ENCODE data around the gene KCNQ5.
"Not testable (repeated sequence)": the region's sequence is repeated elsewhere in the genome, so short reads cannot be mapped to it uniquely, and the experiment has no call there.

The KCNQ5 gene

DNA sequence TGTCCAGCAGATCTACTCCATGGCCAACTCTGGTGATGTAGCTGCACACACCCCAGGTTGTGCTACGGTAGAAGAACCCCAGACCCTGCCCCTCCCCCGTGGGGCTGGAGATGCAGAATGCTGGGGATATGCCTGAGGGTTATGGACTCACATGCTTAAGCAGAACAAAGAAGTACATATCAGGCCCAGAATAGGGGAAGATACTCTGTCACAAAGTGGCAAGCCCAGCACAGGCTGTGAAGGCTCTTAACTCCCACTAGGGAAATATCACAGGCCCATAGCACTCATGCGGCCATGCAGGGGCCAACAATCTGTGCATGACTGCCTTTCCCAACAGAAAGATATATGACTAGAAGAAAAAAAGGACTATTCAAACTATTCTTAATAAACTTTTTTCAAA is 234.9 kb downstream of the KCNQ5 start:
- no peak for DNase-seq

DNA sequence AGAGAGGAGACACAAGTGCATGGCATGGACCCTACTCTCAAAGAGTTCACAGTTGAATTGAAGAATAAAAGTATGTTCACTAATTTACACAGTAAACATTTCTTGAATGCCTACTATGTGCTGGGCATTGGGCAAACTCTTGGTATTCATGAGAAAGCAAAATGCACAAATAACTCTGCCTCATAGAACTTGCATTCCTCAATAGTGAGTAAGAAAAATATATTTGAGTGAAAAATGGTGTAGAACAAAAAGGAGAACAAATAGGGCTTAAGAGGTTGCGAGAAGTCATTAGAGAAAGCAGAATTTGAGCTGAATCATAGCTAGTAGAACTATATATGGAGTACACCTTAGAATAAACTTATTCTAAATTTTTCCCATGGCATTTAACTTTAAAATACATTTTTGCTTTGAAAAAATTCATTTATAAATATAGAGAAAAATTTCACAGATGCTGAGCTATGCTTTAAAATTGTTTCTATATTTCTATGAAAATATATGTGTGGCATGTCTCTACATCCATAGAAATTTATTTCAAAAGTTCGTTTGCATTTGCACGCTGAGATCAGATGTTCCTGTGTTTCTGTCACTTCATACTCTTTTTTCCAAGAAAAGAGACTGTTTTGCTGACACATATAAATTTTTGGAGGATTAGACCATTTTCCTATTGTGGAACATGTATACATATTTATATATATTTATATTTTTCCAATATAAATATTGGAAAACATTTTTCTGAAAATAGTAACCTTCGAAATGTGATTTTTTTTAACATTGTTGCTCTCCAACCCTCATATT is 236.1 kb downstream of the KCNQ5 start:
- DNase-seq, result no peak

DNA sequence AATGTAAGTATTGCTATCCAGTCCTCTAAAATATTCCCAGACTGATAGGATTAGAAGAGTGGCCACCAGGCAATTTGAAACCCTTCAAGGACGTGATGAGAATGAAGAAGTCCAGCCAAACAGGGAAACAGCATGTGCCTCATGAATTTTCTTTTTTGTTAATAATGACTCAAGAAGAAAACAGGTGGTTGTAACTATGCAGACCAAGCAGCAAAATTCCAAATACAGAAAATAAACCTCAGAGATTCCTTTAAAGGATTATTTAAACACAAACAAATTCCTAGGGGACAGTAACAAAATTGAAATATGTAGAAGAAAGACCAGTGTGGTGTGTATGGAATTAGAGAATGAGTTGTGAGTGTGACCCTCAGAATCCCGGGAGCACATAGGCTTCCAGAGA is 239.2 kb downstream of the KCNQ5 start:
- DNase-seq, result no peak

DNA sequence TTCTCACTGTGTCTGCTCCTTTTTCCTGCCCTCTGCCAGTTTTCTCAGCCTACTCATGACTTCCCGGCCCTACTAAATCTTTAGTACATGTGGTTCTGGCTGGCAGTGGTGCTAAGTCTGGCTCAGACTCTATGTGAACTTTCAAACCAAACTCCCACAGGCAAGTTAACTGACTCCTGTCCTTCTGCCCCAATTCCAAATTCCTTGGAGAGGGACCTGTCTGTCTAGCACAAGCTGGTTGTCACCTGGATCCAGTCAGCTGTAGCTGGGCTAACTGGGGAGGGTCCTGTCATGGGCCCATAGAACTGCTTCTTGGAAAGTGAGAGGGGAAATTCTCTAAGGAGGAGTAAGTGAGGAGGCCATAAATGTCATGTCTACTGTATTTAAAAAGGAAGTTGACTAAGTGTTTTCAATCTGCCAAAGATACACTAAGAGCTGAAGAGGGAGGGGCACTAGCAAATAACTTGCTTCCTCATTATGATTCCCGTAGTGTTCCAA is 240.1 kb downstream of the KCNQ5 start:
- no peak for DNase-seq

DNA sequence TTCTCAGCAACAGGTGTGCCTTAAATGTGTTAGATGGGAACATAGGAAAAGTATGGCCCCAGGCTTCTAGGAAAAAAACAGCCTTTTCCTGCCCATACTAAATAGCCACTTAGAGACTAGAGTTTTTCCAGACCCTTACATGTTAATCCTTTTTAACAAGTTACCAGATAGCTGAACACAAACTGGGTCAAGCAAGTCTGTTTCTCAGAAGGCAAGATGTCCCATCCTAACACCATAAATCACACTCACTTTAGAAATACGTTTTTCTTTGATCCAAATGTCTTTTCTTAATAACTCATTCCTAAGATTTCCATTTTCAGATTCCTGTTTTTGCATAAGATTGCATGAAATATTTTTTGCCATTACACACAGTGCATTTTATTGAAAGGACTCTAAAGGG is 241.3 kb downstream of the KCNQ5 start:
- DNase-seq, result no peak

DNA sequence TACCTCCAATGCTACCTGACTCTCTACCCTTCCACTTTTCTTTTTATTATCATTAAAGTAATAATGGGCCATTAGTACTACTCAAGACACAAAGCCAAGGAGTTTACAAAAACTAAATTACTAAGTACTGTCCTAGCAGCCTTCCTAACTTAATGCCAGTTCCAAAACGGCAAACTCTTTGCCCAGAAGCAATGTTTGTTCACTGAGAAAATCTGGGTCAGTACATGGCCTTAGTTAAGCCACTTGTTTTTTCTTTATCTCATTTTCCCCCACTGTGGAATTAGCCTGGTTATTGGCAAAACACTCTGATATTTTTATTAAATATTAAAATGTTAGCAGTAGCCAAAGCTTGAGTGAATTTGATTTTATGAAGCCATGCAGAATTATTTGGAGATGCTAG is 242.4 kb downstream of the KCNQ5 start:
- no peak for DNase-seq

DNA sequence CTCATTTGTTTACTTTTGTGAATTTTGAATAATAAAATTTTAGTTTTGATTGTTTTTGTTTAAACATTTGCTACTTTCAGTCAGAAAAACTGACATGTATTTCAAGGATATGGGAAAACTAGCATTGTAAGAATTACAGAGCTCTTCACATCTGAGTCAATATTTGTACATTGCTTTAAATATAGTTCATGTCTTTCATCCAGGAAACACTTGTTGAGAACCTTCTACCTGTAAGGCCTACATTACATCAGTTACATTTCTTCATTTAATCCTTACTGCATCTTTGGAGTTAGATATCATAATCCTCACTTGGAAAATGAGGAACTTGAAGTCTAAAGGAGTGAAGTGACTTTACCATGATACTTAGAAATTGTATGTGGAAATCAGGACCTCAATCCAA is 242.9 kb downstream of the KCNQ5 start:
- no peak for DNase-seq

DNA sequence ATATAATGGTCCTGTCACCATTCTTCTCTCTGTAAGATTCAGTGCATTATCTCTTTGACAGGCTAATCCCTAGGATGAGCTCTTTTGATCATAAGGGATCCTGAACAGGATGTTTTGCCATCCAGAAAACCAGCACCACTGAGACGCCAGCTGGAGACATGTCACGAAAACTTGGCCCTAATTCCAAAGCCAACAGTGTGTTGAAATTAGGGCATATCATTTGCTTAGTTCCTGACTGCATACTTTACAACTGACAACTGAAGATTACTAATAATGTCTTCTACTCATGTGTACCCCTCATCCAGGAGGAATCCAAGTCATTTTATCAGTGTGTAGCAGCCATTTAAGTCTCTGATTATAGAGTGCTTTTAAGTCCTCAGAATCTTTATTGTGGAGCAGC is 243.6 kb downstream of the KCNQ5 start:
- no peak for DNase-seq

DNA sequence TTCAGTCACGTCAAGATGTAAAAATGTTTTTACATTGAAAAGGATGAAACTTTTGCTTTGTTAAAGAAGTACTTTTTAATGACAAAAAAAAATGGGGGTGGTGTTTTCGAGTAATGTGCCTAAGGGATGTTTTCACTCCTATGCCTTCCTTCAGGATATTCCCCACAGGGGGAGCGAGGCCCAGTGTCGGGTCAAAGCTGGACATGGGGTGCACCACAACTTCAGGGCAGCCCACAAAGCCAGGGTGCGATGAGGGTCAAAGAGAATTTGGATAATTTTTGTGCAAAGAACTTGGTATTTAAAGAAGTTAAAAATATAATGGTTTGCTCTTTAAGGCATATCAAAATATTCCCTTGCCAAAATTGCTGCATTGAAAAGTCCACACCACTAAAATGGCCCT is 247.8 kb downstream of the KCNQ5 start:
- DNase-seq, result no peak

DNA sequence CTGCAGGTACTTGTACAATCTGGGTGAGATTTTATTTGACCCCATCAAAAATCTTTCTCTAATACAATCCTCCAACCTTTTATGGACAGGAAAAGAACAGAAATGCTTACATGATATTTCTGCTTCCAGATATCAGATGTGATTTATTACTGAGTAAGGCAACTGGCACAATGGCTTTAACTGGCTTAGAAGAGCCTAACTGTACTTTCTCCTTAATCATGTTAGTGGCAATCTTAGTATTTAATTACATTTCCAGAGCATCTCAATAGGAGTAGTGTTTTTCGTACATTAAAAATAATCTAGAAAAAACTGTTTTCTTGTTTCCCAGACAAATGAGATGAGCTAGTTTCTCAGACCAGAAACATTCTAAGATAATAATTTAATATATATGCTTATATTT is 251.6 kb downstream of the KCNQ5 start:
- no peak for DNase-seq

DNA sequence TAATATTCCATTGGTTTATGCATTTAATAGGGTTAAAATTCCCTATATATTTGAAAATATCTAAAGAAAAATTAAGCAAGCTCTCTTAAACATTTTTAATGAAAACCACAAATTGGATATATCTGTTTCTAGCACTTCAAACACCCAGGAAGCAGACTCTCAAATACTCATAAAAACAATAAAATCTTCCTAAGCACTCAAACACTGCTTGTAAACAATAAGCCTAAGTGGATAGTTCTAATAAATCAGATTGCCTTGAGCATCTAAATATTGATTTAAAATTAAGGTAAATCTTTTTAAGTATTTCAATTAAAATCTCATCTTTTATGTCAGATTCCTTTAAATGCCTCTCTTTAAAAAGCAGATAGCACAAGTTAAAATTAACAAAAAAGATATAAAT is 254.4 kb downstream of the KCNQ5 start:
- DNase-seq, result no peak

DNA sequence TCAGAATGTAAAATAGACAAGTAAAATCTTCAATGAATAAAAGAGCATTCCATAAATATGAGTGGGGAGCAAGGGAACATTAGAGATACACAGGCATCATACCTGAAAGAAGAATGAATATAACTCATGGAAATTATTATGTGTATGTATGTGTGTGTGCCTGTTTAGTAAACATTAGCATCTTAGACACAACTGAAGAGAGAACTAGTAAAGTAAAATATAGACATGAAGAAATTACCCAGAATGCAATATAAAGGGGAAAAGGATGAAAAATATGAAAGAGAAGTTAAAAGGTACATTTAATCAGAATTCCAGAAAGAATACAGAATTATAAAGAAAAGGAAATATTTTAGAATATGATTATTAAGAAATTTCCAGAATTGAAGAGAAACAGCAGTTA is 264.3 kb downstream of the KCNQ5 start:
- DNase-seq, result no peak

DNA sequence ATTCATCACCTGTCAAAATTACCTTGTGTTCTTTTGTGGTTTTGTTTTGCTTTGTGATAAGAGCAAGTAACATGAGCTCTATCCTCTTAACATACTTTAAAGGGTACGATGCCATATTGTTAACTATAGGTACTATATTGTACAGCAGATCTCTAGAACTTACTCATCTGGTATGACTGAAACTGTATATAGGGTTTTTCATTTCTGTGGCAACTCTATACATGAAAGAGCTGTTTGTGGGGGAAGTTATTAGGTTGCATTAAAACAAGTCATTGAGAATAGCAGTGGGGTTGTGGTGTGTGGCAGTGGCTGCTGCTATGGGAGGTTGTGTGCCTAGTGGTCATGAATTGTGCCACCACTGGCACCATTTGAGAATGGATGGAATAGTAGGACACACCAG is 268.4 kb downstream of the KCNQ5 start:
- DNase-seq, result no peak

DNA sequence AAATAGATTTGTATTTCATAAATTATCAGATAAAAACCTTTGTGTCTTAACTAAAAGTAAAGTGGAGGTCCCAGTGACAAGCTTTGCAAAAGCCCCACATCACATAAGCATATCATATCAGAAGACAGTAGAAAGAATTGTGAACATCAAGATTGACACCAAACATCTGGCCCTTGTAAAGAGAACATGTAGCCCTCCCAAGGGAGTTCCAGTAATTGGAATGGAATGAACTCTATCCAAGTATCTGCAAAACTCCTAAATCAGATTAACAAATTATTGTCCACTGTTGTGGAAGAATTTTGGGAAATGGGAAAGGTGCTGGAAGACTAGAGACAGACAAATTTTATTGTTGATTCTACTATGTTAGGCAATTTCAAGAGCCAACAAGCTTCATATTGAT is 268.8 kb downstream of the KCNQ5 start:
- no peak for DNase-seq

DNA sequence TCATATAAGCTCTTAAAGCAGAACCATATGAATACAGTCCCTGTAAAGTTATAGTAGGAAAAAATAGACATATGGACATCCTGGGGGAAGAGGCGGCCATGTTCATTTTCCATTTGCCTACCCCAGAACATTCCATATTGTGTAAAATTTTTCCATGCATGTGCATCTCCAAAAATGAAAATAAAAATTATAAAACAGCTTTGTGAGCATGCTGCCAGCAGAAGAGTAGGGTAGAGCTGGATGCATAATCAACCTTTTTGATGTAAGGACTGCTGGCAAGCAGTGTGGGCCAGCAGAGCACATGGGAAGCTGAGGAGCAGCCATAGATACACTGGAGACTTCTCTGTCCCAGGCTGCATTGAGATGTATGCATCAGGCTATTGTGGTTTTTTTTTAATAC is 271.0 kb downstream of the KCNQ5 start:
- no peak for DNase-seq

DNA sequence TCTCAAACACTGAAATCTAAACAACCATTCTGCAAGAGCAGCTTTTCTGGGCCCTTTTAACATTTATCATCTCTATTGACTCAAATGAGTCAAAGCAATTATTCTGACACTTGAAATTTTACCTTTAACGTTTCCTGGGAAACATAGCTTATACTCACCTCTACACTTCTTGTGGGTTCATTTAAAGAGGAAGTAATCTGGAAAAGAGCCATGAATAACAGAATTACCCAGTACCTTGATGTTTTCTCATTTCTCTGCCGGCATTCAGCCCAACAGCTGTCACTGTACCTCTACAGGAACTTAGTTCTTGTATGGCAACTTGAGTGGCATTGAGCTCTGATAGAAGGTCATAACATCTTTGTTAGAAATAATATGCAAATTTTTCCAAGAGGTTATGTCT is 272.2 kb downstream of the KCNQ5 start:
- DNase-seq, result no peak

DNA sequence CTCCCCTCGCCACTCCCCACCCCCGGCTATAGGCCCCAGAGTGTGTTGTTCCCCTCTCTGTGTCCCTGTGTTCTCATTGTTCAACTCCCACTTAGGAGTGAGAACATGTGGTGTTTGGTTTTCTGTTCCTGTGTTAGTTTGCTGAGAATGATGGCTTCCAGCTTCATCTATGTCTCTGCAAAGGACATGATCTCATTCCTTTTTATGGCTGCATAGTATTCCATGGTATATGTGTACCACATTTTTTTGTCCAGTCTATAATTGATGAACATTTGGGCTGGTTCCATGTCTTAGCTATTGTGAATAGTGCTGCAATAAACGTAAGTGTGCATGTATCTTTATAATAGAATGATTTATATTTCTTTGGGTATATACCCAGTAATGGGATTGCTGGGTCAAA is 276.4 kb downstream of the KCNQ5 start:
- DNase-seq, result not testable (repeated sequence)

DNA sequence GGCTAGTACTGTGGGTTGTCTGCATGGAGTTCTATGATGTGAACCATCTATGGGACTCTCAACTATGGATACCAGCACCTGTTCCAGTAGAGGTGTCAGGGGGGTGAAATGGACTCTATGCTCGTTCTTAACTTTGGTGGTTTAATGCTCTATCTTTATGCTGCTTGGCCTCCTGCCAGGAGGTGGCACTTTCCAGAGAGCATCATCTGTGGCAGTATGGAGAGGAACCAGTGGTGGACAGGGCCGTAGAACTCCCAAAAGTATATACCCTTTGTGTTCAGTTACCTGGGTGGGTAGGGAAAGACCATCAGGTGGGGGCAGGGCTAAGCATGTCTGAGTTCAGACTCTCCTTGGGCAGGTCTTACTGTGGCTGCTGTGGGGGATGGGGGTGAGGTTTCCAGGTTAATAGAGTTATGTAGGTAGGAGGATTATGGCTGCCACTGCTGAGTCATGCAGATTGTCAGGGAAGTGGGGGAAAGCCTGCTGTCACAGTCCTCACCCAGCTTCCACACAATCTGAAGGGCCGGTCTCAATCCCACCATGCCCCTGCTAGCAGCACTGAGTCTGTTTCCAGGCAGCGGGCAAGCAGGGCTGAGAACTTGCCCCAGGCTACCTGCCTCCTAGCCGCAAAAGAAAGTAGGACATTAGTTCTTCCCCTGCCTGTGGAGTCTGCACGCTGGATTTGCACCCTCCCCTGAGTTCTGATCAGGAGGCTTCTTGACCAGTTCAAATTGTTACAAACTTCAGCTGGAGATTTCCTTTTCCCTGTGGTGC is 284.0 kb downstream of the KCNQ5 start:
- no peak for DNase-seq

DNA sequence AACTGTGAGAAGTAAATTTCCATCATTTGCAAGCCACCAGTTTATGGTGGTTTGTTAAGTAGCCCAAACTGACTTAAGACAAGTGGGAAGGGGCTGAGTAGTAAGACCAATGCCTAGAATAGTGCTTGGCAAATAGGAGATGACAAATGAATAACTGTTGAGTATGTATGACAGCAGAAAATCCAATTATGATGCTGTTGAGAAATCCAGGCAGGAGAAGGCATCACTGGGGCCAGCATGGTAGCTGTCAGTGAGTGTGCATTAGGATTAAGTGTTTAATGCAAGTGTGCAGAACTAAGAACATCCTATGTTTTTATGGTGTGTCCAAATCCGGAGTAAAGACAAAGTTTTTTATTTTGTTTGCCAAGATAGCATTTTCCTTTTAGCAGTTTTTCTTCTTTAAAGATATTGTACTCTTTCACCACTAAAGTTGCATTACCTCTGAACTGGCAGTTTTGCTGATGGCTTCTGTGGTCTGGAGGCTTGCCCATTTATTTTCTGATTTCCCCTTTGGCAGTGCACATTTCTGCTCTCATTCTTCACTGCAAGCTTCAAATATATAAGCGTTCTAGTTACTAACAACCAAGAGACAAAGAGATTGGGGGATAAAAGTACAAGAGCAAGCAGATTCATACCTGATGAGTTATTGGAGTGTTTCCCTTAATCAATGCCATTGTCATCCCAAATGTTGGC is 289.7 kb downstream of the KCNQ5 start:
- no peak for DNase-seq

DNA sequence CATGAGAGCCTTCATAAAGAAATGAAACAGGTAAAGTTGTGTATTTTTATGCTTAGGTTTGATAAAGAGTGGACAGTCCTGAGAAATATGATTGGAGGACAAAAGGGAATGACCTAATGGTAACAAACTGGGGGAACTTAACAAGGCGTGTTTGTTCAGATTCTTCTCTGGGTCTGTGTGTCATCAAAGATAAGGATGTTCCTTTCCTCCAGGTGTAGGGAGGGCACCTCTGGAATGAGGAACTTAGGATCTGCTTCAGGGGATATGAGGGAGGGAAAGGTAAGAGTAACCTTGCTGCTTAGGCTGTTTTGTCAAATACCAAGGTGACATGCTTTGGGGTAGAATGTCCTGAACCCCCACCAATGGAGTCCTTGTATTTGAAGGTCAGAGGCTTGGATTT is 291.9 kb downstream of the KCNQ5 start:
- DNase-seq, result no peak

DNA sequence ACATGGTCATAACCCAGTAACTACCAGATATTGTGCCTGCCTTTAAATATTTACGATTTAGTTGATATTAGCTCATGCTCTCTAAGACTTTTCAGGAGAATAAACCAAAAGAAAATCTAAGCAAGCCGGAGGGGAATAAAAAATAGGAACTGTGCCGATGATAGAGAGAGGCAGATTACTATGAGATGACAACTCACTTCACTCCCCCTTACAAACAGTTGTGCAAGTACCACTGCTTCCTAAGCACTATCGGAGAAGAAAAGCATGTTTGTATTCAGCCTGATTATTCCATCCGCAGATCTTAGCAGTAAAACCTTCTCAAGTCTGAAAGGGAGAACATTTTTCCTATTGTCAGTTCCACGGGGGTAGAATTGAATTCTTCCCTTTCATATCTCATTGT is 294.4 kb downstream of the KCNQ5 start:
- no peak for DNase-seq

DNA sequence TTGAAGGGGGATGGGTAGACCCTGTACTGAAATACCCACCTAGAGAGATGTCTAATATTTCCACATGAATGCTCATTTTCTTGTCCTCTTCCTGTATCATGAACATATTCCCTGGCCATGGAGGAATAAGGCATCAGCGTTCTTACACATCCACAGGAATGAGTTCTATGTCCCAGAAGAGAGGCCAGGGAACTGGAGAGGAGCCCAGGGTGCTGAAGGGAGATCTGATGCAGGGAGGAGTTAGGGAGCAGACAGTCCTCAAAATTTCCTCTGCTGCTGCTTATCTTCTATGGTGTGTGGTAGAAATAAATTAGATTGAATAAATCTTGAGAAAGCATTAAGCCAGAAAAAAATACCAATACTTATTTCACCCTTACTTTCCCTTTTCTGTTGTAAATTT is 295.0 kb downstream of the KCNQ5 start:
- no peak for DNase-seq

DNA sequence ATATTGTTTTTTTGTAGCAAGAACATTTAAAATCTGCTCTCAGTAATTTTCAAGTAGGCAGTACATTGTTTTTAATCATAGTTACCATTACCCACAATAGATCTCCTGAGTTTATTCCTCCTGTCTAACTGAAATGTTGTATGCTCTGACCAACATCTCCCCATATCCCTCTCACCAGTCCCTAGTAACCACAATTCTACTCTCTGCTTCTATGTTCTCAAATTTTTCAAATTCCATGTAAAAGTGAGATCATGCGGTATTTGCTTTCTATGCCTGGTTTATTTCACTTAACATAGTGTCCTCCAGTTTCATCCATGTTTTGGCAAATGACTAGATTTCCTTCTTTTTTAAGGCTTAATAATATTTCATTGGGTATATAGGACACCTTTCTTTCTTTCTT is 300.5 kb downstream of the KCNQ5 start:
- DNase-seq, result no peak

DNA sequence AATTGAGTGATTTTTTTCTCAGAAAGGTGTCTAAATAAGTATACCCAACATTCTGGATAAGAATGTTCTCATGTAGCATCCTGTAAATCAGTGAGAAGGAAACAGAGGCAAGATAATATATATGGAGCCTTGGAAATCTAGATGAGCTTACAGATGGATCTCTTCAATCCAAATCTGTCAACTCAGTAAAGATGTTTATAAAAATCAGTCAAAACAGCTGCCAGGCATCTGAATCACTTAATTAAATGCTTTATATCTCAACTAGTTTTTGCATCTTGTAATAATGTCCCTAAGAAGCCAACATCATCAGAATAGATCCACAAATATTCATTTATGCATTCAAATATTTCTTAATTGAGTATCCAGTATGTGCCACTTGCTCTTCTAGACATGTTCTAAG is 303.3 kb downstream of the KCNQ5 start:
- no peak for DNase-seq

Data from NCI-H1694 (cell line).